H1 (cell line): ENCODE results near the gene VPS41. TPM values are rescaled to one million over a fixed set of nuclear protein-coding genes. Genes with fewer than 3 reads are reported as not detected.

Experiments used
- BACH1 ChIP-seq: IDR thresholded peaks from 2 replicates; pipeline ENCODE4 v1.6.1; 2012; ENCODE audit warnings: low read length, improper control_type of control experiment
- JUN ChIP-seq: IDR thresholded peaks from 2 replicates; pipeline ENCODE4 v1.6.1; 2011; ENCODE audit warnings: low read depth, mild to moderate bottlenecking, improper control_type of control experiment, low read length
- SAP30 ChIP-seq: fragments of 300-600 bp; sonication (generic); IDR thresholded peaks from 2 replicates; pipeline ENCODE4 v1.7.1; 2012; ENCODE audit warnings: low read length, moderate library complexity, mild to moderate bottlenecking, inconsistent platforms; ENCODE audit not compliant: insufficient read depth, insufficient replicate concordance
- SUZ12 ChIP-seq: fragments of 200-600 bp; sonication (generic); IDR thresholded peaks from 2 replicates; pipeline ENCODE4 v1.6.1; 2012; ENCODE audit warnings: mild to moderate bottlenecking, inconsistent platforms, low read length, moderate library complexity, mixed read lengths
- polyA plus RNA-seq, 7 experiments: library from polyadenylated mRNA; depleted of rRNA in 3 of 7; stranded (reverse) in 5 of 7; unstranded in 2 of 7; fragments of >200 nt in 5 of 7; fragments of 200-250 nt in 2 of 7; gene quantifications; 1 replicate in 5 of 7; 2 replicates in 1 of 7; 4 replicates in 1 of 7; pipeline versions ENCODE4 v1.2.1 to v1.2.3, GENCODE V29; 2011 to 2013; ENCODE audit warnings: missing spikeins in 2 of 7, mixed read lengths in 2 of 7
- total RNA-seq: library from RNA; stranded (reverse); fragmentation: NEBNext Ultra II Directional; extraction: Animal tissue kit (Norgen Biotek cat#: 25700); gene quantifications from 2 replicates; pipeline ENCODE4 v1.2.1, GENCODE V29; 2021
- TF ChIP-seq, protein P1 (sequence below): IDR thresholded peaks from 2 replicates; pipeline ENCODE4 v1.6.1; 2011; ENCODE audit warnings: low read length, improper control_type of control experiment

The VPS41 gene
- total and polyA plus RNA-seq, 2 of the 8 experiments (the other 6 are each of a cell fraction or from before 2014, with no cell fraction given): 10.7 to 63.3 TPM

DNA sequence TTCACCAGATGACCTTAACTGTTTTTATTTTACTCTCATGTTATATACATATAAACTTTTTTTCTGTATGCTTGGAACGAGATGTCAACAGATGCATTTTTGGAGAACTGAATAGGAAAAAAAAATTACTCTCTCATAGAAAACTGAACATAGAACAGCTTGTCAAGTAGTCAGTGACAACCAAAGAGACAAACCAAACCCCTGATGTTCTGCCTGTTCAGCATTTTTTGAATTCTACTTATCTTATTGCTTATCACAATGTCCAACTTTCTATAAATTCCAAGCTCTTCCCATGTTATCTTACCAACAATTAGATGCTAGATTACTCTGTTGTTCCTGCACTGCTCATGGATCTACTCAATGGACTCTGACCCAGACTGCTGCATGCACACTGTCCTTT is 95.2 kb downstream of the VPS41 start (continued):
- TF ChIP-seq, protein P1, sequence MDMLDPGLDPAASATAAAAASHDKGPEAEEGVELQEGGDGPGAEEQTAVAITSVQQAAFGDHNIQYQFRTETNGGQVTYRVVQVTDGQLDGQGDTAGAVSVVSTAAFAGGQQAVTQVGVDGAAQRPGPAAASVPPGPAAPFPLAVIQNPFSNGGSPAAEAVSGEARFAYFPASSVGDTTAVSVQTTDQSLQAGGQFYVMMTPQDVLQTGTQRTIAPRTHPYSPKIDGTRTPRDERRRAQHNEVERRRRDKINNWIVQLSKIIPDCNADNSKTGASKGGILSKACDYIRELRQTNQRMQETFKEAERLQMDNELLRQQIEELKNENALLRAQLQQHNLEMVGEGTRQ: no peak
- TF ChIP-seq SUZ12: no peak
- TF ChIP-seq SAP30: no peak
- no peak for TF ChIP-seq BACH1
- TF ChIP-seq JUN: no peak
